HG03025 (cell line): Measurements from ENCODE around the gene FAM8A1.

ENCODE experiments used
- ATAC-seq: cut with Tn5 transposase; IDR thresholded peaks from one replicate; pipeline ENCODE4 v1.9.1; 2021; ENCODE audit warnings: mild to moderate bottlenecking, moderate library complexity; ENCODE audit not compliant: unreplicated experiment, low FRiP score

The FAM8A1 gene

DNA sequence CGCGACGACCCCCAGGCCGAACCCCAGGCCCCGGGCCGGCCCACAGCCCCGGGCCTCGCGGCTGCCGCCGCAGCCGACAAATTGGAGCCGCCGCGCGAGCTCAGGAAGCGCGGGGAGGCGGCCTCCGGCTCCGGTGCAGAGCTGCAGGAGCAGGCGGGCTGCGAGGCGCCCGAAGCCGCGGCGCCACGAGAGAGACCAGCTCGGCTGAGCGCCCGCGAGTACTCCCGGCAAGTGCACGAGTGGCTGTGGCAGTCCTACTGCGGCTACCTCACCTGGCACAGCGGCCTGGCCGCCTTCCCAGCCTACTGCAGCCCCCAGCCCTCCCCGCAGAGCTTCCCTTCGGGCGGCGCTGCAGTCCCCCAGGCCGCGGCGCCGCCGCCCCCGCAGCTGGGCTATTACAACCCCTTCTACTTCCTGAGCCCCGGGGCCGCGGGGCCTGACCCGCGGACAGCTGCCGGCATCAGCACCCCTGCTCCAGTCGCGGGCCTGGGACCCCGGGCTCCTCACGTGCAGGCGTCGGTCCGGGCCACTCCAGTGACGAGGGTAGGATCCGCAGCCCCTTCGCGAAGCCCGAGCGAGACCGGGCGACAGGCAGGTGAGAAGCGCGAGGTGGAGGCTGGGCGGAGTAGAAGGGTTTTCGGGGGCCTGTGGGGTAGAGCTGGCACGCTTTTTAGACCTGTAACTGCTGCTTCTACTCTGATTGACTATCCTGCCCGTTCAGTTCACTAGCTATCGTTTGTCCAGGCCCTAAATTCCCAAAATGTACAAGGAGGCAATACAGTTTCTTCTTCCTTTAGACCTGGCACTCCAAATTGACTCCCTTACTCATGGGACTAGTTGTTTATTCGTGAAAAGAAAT is 654 bp downstream of the FAM8A1 start:
- peak; percentile 61 for ATAC-seq

DNA sequence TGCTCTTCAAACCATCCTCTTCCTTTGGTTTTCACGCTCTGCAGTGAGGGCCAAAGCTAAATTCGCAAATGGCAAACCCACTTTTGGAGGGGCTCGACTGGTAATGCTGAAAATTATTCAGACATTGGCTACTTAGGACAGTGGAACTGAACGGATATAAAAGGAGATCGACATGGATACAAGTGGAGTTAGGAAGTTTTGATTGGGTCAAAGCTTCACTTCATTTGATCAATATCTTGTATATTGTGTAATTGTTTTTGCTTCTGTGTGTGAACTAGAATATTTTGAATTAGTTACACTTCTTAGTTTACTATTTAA is 1.2 kb downstream of the FAM8A1 start:
- ATAC-seq, result no peak

DNA sequence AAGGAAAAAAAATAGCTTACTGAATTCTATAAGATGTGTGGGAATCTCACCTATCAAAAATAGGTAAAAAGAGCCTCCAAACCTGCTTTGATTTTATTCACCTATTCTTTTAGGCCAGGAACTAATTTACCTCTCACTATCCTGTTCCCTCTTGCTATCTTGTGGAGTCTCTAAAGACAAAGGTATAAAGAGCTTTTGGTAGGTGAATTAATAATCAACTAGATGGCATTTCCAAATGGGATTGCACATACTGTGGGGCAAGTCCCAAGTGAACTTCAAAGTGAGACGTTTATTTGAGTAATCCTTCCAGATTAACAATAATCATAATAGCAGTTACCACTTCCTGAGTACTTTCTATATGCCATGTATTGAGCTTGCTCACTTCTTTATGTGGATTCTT is 2.8 kb downstream of the FAM8A1 start:
- no peak for ATAC-seq

DNA sequence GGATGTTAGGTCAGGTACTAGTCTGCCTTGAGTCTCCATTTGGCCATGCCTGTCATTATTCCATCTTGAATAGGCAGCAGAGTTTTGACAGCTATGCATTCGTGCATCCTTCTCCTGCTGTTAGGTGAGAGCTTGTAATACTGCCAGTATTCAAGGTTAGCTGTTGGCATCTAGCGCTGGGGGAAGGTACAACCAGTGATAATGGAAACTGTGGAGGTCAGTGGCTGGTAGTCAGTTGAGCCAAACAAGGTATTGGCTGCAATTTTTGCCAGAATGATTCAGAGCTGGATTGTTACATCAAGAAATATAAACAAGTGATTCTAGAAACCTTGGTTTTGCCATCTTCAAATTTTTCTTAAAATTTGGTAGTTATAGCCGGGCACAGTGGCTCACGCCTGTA is 6.5 kb downstream of the FAM8A1 start:
- no peak for ATAC-seq

DNA sequence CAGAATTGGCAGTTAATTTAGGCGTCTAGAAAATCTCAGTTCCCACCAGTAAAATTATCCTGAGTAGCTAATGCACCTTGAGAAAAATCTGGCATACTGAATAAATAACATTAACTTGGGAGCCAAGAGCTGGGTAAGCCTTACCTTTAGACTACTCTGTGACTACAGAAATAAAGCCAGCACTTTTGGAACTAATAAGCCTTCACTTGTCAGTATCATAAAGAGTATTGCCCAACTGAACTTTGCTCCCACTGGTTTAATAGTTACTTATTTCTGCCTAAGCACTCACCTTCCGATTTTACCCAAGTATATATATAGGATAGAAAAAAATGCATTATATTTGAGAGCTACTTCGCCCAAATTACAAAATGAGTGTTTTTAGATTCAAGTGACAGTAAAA is 10.7 kb downstream of the FAM8A1 start:
- no peak for ATAC-seq

DNA sequence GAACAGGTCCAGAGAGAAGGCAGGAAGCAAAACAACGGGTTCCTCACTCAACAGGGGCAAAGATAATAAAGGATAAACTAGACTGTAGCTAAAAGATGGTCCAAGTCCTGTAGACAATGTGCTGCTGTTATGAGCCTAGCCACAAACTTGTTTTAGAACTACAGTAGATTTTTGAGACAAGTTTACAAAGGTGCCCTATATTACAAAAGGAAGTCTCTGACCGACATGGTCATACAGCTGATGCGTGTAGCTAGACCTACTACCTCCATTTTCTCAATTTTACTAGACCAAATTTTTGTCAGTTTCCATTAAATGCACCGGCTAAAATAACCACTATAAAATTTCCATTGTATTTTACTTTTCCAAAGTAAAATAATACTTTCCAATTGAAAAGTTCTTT is 11.9 kb downstream of the FAM8A1 start:
- ATAC-seq, result no peak

DNA sequence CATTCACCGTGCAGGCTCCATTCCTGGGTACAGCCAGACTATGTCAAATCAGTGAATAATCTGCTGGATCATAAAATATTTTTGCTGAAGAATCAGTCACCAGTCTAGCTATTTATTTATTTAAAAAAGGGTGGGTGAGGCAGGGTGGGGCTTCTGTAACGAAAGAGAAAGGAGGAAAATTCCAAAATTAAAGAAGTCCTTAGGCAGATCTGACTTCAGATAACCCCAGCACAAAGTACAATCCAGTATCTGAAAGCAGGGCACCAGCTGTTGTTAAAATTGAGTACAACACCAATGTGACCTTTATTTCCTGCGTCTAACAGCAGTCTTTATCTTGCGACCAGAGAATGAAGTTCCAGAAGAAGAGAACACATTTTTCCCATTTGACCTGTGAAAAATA is 15.7 kb downstream of the FAM8A1 start:
- ATAC-seq, result no peak

DNA sequence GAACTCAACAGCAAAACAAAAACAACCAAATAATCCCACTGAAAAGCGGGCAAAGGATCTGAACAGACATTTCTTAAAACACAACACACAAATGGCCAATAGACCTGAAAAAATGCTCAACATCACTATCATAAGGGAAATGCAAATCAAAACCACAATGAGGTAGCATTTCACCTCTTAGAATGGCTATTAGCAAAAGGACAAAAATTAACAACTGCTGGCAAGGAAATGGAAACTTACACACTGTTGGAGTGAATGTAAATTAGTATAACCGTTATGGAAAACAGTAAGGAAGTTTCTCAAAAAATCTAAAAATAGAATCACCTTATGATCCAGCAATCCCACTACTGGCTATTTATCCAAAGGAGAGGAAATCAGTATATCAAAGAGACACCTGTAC is 20.9 kb downstream of the FAM8A1 start:
- ATAC-seq, result peak; percentile 61

DNA sequence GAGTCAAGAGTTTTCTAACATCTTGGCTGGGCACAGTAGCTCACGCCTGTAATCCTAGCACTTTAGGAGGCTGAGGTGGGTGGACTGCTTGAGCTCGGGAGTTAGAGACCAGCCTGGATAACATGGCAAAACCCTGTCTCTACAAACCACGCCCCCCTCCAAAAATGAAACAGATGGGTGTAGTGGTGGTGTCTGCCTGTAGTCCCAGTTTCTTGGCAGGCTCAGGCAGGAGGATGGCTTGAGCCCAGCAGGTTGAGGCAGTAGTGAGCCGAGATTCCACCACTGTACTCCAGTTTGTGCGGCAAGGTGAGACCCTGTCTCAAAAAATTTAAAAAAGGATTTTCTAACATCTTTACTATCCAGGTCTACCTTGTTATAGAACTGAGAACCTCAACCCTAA is 22.0 kb downstream of the FAM8A1 start:
- no peak for ATAC-seq

DNA sequence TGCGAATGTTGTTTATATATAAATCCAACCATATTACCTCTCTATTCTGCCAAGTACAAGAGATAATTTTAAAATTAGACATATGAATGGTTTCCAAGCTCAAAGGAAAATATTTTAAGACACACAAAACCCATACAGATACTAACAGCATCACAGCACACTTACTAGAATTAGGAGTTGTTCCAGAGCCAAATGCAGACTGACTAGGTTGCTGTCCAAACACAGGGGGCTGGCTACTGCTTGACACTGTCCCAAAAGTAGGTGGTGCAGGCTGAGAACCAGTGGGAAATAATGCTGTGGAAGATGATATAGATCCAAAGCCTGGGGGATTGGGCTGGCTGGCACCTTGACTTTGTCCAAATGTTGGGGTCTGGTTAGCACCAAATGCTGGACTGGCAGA is 24.3 kb downstream of the FAM8A1 start:
- ATAC-seq, result no peak

DNA sequence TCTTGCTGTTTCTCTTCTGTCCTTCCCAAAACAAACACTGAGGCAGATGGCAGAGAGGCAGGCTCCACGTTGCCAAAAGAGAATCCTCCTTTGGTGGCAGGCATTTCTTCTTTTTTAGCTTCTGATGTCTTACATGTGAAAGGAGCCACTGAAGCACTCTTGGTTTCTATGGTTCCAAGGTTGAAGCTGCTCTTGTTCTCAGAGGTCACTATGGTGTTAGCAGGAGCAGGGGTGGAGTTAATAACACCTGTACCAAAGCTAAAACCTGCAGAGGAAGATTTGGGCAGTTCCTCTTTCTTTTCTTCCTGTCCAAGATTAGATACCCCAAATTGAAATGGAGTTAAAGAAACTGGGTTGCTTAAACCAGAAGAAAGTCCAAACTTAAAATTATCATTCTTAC is 28.8 kb downstream of the FAM8A1 start:
- ATAC-seq, result peak; percentile 84

DNA sequence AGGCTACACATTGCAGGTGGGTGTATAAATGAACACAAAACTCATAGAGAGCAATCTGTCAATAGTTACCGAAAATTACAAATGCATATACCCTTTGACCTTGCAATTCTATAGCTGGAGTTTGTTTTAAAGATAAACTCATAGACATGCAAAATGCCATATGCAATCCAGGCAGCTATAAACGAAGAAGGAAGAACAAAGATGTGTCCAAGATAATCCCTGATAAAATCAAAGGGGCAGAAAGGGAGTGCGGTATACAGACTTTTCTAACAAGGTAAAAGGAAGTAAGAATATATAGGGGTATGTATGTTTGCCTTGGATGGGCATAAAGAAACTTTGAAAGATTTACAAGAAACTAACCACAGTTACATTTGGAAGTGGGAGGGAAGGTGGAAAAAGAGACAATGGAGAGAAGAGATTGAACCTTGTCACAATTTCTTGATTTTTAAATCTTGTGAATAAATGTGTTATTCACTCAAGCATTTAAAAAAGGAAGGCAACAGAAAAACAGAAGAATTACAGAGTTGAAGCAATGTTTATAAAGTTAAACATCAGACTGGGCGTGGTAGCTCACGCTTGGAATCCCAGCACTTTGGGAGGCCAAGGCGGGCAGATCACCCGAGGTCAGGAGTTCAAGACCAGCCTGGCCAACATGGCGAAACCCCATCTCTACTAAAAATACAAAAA is 29.9 kb downstream of the FAM8A1 start:
- ATAC-seq, result no peak

DNA sequence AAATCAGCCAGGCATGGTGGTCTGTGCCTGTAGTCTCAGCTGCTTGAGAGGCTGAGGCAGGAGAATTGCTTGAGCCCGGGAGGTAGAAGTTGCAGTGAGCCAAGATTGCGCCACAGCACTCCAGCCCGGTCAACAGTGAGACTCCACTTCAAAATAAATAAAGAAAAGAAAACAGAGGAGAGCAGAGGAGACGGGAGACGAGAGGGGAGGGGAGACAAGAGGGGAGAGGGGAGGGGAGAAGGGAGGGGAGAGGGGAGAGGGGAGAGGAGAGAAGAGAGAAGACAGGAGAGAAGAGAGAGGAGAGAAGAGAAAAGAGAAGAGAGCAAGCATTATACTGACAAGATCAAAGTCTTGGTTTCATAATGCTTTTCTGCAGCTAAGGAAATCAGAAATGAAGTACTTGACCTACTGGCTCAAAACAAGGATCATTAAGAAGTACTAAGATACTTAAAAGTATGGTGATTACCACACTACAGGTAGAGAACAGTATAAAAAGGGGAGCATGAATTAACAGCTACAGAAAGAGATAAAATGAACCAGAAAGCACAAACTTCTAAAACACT is 30.5 kb downstream of the FAM8A1 start:
- no peak for ATAC-seq

DNA sequence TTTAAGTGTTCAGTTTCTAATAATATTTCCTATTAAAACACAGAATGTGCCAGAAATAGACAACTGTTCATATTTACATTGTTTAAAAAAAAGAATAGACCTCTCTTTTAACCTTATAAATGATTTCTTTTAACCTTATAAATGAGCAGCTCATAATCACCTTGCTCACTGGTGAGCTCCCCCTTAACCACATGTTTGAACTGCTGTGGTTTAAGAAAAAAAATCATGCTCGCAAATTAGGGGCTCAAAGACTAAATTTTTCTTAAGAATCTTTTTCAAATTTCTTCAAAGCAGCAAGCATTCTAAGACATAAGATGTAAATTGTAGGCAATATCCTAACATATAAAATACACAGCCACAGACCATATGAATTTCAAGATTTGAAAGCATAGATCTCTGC is 32.8 kb downstream of the FAM8A1 start:
- no peak for ATAC-seq

DNA sequence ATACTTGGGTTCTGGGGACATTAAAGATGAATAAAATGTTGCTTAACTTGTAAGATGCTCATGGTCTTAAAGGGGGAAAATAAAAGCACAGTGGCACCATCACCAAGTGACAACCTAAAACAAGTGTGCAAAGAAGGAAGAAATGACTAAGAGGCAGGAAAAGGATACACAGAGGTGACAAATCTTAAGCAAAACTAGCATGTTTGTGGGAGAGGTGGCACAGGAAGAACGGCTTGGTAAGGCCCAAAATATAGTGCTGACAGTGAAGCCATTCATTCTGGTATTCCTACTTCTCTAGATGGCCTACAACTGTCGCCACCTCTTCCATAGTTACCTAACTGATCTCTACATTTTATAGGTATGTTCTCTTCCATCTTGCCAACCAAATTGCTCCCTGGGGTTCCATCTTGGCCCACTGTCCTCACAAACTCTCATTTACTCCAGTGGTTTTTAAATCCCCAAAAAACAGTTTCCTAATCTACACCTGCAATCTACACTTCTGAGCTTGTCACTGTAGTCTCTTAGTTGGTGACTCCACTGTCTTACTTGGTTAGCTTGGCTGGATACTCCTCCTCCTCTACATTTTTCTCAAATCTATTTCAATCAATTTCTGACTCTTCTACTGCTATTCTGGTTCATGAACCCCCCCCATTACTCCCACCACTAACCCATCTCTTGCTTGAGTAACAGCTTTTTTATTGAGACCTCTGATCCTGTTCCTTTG is 33.5 kb downstream of the FAM8A1 start:
- no peak for ATAC-seq

DNA sequence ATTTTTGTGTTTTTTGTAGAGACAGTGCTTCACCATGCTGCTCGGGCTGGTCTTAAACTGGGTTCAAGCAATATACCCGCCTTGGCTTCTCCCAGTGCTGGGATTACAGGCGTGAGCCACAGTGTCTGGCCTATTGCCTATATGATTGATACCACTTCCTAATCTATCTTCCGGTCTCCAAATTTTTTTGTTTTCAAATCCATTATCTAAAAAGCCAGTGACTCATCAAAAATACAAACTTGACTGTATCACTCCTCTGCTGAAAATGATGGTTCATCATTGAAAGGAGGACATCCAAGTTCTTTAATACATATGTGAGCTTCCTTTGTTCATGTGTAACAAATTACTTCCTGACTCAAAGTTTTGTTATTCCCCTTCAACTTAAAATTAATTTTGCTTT is 35.5 kb downstream of the FAM8A1 start:
- no peak for ATAC-seq

DNA sequence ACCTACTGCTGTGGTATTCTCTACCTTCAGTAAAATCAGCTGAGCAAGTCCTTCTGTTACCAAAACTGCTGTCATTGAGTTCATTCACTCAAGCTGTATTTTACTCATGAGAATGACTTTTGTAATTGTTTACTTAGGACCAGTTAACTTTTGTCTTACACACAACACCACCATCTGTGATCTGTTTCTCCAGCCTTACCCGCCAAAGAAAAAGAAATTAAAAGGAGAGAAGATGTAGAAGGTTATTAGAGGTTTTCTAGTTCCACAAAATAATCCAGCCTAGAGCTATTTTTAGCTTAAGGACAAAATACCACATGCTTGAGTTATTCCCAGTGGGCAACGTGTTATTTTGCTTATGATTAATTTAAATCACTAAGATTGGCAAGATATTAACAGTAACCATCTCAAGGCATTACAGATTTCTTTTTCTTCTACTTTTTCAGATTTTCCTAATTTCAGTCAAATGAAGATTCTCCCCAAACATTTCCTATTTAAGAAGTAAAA is 38.2 kb downstream of the FAM8A1 start:
- no peak for ATAC-seq

DNA sequence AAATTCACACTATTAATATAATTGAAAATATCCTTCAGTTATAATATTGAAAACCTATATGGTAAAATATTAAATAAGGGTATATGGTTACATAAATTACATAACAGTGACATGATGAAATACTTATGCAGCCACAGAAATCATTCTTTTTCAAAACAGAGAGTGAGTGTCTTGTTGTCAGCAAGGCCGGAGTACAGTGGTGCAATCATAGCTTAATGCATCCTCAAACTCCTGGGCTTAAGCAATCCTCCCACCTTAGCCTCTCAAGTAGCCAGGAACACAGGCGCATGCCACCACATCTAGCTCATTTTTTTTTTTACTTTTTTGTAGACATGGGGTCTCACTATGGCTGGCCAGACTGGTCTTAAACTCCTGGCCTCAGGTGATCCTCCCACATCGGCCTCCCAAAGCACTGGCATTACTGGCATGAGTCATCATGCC is 40.4 kb downstream of the FAM8A1 start:
- ATAC-seq, result no peak

DNA sequence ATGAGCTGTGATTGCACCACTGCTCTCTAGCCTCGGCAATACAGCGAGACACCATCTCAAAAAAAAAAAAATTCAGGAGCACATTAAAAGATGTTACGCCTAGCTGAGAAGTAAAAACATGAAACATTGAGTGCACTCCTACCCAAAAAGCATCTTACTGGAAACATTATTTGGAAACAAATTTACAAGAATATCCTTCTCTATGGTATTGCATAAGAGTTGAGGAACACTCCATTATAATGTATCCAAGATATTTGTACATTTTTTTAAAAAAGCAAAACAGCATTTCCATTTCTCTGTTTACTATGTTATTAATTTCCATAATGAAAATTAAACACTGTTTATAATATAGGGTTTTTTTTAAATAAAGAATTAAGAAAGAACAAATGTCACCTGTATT is 48.6 kb downstream of the FAM8A1 start:
- ATAC-seq, result no peak

DNA sequence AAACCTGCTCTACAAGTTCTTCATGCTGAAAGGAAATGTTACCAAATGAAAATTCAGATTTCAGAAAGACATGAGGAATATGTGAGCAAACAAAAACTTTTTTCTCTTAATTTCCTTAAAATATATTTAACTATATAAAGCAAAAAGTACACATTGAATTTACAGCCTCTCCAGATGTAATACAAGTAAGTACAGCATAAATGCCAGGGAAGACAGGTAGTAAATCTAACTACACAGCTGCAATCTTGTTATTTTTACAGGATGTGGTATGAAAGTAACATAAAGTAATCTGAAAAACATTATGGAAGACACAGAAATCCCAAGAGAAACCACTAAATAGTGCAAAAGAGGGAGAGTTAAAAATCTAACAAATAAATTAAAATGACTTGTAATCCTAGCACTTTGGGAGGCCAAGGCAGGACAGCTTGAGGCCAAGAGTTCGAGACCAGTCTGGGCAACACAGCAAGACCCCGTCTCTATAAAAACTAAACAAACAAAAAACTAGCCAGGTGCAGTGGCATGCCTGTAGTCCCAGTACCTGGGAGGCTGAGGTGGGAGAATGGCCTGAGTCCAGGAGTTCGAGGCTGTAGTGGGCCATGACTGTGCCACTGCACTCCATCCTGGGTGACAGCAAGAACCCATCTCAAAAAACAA is 50.7 kb downstream of the FAM8A1 start:
- ATAC-seq, result no peak
